Measurements from ENCODE around the gene RHOF.

- TF ChIP-seq EZH2phosphoT487 (IDR thresholded peaks at IDR 0.05; ENCODE audit: borderline replicate concordance, low read length), result no peak
- no peak for TF ChIP-seq CTCF (IDR thresholded peaks at IDR 0.05; ENCODE audit: low read depth, low read length, poor library complexity, severe bottlenecking)
Measured at GRCh38 chr12:121778567-121779421, 14.7 kb downstream of the RHOF start.
